GM23338 (cell line): ENCODE data around the gene PTPRN2.

Experiments
- CREB1 ChIP-seq: fragments of 250-450 bp; sonication (Bioruptor Pico); IDR thresholded peaks from 2 replicates; pipeline ENCODE4 v1.5.0; 2020; ENCODE audit warnings: low read depth, mild to moderate bottlenecking, moderate library complexity
- EZH2 ChIP-seq: fragments of 200-600 bp; sonication (generic); IDR thresholded peaks from one replicate; pipeline ENCODE4 v1.8.0; 2017; ENCODE audit warnings: antibody characterized with exemption, mild to moderate bottlenecking, low read depth; ENCODE audit not compliant: unreplicated experiment
- EZH2phosphoT487 ChIP-seq: fragments of 200-600 bp; sonication (generic); IDR thresholded peaks from one replicate; pipeline ENCODE4 v1.8.1; 2018; ENCODE audit warnings: antibody characterized with exemption; ENCODE audit not compliant: unreplicated experiment
- JUNB ChIP-seq: IDR thresholded peaks from one replicate; pipeline ENCODE4 v1.6.1; 2016; ENCODE audit warnings: antibody characterized with exemption; ENCODE audit not compliant: unreplicated experiment
- NANOG ChIP-seq: IDR thresholded peaks from 2 replicates; pipeline ENCODE4 v1.6.1; 2016; ENCODE audit warnings: antibody characterized with exemption, borderline replicate concordance
- POLR2AphosphoS5 ChIP-seq: IDR thresholded peaks from 2 replicates; pipeline ENCODE4 v1.6.1; 2016; ENCODE audit warnings: antibody characterized with exemption, low read depth
- REST ChIP-seq: IDR thresholded peaks from one replicate; pipeline ENCODE4 v1.6.1; 2018; ENCODE audit warnings: antibody characterized with exemption; ENCODE audit not compliant: unreplicated experiment
- STAT1 ChIP-seq: IDR thresholded peaks from one replicate; pipeline ENCODE4 v1.6.1; 2016; ENCODE audit warnings: antibody characterized with exemption; ENCODE audit not compliant: unreplicated experiment
- ZNF114 ChIP-seq: fragments of 250-450 bp; sonication (Bioruptor Pico); IDR thresholded peaks from 2 replicates; pipeline ENCODE4 v1.5.0; 2020; ENCODE audit warnings: mild to moderate bottlenecking, moderate library complexity
- ZNF331 ChIP-seq: fragments of 250-450 bp; sonication (Bioruptor Pico); IDR thresholded peaks from 2 replicates; pipeline ENCODE4 v1.5.0; 2020; ENCODE audit warnings: low read depth, mild to moderate bottlenecking, moderate library complexity
- TF ChIP-seq, protein P1 (sequence below), 2 experiments: fragments of 200-600 bp in 1 of 2; sonication (generic) in 1 of 2; conservative IDR thresholded peaks; 2 replicates each; pipeline versions ENCODE4 v1.5.1 to v1.6.1; 2016 to 2017; ENCODE audit warnings: antibody characterized with exemption in 2 of 2, low read depth in 2 of 2, mild to moderate bottlenecking in 2 of 2, moderate library complexity in 1 of 2
- TF ChIP-seq, protein P2 (sequence below): IDR thresholded peaks from 2 replicates; pipeline ENCODE4 v1.6.1; 2016; ENCODE audit warnings: antibody characterized with exemption

- TF ChIP-seq REST (no peak), EZH2 (no peak), CREB1 (no peak), POLR2AphosphoS5 (no peak), ZNF114 (no peak), EZH2phosphoT487 (no peak), JUNB (no peak), ZNF331 (no peak), STAT1 (no peak), NANOG (no peak)
- TF ChIP-seq, protein P1, sequence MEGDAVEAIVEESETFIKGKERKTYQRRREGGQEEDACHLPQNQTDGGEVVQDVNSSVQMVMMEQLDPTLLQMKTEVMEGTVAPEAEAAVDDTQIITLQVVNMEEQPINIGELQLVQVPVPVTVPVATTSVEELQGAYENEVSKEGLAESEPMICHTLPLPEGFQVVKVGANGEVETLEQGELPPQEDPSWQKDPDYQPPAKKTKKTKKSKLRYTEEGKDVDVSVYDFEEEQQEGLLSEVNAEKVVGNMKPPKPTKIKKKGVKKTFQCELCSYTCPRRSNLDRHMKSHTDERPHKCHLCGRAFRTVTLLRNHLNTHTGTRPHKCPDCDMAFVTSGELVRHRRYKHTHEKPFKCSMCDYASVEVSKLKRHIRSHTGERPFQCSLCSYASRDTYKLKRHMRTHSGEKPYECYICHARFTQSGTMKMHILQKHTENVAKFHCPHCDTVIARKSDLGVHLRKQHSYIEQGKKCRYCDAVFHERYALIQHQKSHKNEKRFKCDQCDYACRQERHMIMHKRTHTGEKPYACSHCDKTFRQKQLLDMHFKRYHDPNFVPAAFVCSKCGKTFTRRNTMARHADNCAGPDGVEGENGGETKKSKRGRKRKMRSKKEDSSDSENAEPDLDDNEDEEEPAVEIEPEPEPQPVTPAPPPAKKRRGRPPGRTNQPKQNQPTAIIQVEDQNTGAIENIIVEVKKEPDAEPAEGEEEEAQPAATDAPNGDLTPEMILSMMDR (conservative IDR thresholded peaks at IDR 0.05; ENCODE audit: low read depth in 2 of 2): no peak
- TF ChIP-seq, protein P2, sequence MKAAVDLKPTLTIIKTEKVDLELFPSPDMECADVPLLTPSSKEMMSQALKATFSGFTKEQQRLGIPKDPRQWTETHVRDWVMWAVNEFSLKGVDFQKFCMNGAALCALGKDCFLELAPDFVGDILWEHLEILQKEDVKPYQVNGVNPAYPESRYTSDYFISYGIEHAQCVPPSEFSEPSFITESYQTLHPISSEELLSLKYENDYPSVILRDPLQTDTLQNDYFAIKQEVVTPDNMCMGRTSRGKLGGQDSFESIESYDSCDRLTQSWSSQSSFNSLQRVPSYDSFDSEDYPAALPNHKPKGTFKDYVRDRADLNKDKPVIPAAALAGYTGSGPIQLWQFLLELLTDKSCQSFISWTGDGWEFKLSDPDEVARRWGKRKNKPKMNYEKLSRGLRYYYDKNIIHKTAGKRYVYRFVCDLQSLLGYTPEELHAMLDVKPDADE: no peak
These were observed 336.3 kb downstream of the PTPRN2 start for GRCh38 chr7:158251061-158251965.
